WI38 (cell line): ENCODE data around the gene CEBPZOS.

Experiments
- H3K4me3 ChIP-seq: 2 replicates; pipeline ENCODE4 v1.5.1; 2011; ENCODE audit warnings: low read depth, mild to moderate bottlenecking, control low read depth, low read length
- TF ChIP-seq, protein P1 (sequence below): IDR thresholded peaks from 2 replicates; pipeline ENCODE4 v1.5.1; 2012; ENCODE audit warnings: low read depth, mild to moderate bottlenecking, control low read depth, low read length

CEBPZOS gene

DNA sequence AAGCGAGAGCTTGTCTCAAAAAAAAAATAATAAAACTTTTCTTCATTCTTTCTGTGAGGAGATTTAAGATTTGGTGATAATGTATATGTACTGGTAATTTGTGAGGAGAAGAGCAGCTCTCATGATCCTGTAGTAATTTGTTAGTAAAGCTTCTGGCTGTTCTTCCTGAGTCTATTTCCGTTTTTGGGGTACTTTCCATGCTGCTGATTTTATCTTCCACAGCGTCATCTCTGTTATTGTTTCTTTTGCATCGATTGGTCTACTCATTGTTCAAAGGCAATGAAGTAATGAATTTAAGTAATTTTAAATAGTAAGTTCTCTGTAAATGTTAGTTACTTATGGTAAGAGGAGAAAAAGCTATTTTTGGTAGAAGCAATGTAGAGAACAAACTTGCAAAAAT is 47.1 kb downstream of the CEBPZOS start:
- TF ChIP-seq, protein P1, sequence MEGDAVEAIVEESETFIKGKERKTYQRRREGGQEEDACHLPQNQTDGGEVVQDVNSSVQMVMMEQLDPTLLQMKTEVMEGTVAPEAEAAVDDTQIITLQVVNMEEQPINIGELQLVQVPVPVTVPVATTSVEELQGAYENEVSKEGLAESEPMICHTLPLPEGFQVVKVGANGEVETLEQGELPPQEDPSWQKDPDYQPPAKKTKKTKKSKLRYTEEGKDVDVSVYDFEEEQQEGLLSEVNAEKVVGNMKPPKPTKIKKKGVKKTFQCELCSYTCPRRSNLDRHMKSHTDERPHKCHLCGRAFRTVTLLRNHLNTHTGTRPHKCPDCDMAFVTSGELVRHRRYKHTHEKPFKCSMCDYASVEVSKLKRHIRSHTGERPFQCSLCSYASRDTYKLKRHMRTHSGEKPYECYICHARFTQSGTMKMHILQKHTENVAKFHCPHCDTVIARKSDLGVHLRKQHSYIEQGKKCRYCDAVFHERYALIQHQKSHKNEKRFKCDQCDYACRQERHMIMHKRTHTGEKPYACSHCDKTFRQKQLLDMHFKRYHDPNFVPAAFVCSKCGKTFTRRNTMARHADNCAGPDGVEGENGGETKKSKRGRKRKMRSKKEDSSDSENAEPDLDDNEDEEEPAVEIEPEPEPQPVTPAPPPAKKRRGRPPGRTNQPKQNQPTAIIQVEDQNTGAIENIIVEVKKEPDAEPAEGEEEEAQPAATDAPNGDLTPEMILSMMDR: no peak
- no peak overlapping the region for H3K4me3 ChIP-seq

DNA sequence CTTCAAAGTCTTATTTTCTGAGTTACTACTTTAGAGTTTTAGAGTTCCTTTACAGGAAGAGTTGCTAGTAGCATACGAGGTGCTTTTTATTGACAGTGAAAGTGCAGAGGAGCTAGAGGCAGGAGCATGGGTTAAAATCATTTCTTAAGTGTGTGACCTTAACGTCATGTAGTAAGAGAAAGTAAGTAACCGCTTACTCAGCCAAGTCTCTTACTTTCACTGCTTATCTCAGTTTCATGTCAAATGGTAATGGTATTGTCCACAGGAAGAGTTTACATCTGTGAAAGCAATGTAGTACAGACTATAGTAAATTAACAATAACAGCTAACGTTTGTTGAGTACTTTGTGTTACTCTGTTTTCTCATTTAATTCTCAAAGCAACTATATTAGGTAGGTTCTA is 47.7 kb downstream of the CEBPZOS start:
- H3K4me3 ChIP-seq: no peak overlapping the region
- TF ChIP-seq, protein P1: no peak

DNA sequence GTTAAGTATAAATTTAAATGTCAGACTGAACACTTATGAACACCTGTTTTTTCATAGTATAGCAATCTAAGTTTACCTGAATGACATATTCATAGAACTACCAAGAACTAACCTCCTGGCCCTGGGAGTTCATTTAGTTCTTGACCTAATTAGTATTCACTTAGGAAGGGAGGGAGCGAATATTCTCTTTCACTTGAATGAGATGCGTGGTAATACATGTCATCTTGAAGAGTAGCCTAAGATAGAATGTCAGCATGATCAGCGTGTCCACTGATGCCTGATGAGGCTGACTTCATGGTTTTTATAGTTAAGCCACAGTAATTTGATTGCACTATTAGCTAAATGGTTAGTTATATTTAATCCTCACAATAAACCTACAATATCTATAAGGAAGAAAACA is 48.5 kb downstream of the CEBPZOS start:
- TF ChIP-seq, protein P1: no peak
- no peak overlapping the region for H3K4me3 ChIP-seq

DNA sequence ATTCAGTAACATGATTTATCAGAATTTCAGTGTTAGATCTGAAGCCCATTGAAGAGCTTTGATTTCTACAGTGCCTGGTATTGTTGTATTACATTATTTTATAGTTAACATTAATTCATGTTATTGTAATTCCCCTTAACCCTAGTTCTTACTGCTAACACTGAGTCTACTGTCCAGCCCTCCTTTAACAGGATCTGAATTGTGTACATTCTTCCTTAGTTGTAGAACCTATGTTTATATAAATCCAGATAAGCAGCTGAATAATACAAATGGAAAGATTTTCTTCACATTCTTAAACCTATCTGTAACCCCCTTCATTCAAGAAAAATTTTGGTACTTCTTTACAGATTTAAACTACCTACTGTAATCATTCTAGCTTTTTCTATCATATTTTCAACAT is 49.9 kb downstream of the CEBPZOS start:
- TF ChIP-seq, protein P1: no peak

DNA sequence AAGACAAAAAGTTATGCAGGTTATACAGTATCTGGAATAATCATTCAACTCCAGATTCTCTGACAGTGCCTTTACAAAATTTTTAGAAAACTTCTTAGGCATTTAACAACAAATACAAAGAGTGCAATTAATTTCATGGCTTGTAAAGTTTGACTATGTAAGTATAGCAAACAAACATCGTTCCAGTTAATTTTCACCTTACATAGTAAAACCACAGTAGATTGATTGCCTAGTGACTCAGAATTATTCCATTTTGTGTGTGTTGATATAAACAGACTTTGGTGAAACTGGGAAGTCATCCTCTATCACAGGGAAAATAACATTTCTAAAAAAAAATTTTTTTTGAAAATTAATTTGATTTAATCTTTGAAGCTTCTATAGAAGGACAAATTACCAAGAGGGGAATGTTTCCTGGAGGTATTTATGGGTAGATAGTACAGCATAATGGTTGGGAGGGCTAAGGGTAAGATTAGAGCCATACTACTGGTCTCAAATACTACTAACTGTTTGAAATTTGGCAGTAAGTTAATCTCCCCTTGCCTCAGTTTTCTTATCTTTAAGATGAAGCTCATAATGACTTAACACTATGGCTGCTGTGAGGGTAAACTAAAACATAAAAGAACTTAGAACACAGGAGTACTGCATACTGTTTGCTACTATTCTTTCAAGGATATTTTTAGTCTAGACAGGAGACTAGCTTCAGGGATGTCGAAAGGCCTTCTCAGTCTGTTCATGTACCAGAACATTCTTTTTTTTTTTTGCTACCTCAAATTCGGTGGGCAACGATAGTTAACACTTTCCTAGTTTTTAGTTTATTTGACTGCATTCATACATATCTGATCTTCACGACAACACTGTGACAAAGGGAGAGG is 54.8 kb downstream of the CEBPZOS start:
- H3K4me3 ChIP-seq: no peak overlapping the region
- TF ChIP-seq, protein P1: no peak

More for the DNA sequence above, 49.9 kb downstream of the CEBPZOS start:
- H3K4me3 ChIP-seq: no peak overlapping the region
